ENCODE results near the gene ATP2C2.
"Not testable (repeated sequence)": the region's sequence is repeated elsewhere in the genome, so short reads cannot be mapped to it uniquely, and the experiment has no call there.

ATP2C2 gene

GRCh38 chr16:84425696-84426095, 57.4 kb downstream of the ATP2C2 start:
- FAIRE-seq = no peak

- FAIRE-seq = no peak
These were observed 58.5 kb downstream of the ATP2C2 start for GRCh38 chr16:84426804-84427203.

DNA sequence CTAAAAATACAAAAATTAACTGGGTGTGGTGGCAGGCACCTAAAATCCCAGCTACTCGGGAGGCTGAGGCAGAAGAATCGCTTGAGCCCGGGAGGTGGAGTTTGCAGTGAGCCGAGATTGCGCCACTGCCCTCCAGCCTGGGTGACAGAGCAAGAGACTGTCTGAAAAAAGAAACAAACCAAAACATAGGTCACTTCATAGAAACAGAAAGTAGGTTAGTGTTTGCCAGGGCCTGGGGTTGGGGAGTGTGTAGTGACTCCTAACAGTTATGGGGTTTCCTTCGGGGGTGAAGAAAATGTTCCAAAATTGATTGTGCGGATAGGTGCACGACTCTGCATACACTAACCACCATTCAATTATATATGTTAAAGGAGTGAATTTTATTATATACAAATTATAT, 59.2 kb downstream of the ATP2C2 start:
- no peak for FAIRE-seq

DNA sequence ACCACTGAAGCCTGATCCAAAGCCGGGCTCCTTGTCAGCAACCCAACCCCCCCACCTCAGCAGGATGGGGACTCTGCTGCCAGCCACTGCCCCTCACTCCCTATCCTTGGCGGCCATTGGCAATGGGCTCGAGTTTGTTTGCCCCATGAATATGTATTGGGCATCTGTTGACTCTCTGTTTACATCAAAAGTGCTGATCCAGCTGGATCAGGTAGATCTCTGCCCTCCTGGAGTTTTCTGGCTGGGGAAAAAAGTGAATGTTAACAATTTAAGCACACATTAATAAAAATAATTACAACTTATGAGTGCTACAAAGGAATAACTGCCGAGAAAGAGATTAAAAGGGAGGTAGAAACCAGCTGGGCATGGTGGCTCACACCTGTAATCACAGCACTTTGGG, 62.5 kb downstream of the ATP2C2 start:
- no peak for FAIRE-seq

DNA sequence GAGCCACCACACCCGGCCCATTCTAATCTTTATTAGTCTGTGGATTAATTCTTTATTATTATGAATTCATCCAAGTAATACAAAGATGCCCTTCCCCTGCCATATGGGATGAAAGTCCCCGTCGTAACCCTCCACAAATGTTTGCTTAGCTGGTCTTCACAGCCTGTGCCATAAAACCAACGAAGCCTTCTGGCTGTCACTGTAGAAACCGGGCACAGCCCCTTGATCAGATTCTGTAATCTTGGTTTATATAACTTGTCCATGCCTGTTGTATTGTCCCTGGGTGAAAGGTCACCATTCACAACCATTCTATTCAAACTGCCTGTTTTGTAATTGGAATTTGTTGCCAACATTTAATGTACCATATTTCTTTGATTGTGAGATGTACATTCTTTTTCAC, 66.5 kb downstream of the ATP2C2 start:
- FAIRE-seq = no peak

- no peak for FAIRE-seq
These were observed 67.9 kb downstream of the ATP2C2 start for GRCh38 chr16:84436196-84436595.

DNA sequence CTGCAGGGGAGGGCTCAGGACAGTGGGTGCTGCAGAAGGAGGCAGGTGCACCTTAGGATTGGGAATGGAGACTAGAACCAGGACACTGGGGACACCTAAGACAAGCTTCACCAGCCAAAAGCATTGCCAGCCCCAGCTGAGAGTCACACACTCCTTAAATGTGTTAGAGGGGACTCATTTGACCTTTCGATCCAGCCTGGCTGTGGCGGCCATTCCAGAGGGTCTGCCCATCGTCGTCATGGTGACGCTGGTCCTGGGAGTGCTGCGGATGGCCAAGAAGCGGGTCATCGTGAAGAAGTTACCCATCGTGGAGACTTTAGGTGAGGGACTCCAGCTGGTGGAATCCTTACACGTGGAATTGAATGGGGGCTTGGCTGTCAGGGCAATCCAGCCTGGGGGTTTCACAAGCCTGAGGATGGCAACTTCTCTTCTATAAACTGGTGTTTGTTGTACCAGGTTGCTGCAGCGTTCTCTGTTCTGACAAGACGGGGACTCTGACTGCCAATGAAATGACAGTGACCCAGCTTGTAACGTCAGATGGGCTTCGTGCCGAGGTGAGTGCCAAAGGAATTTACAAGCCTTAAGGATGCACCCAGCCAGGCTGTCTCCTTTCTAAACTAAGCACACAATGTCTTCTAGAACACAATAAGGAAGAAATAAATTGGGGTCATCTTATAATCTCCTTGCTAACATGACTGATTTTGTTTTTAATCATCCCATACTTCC, 70.8 kb downstream of the ATP2C2 start:
- no peak for FAIRE-seq

GRCh38 chr16:84442416-84443145, 74.2 kb downstream of the ATP2C2 start:
- no peak for FAIRE-seq

DNA sequence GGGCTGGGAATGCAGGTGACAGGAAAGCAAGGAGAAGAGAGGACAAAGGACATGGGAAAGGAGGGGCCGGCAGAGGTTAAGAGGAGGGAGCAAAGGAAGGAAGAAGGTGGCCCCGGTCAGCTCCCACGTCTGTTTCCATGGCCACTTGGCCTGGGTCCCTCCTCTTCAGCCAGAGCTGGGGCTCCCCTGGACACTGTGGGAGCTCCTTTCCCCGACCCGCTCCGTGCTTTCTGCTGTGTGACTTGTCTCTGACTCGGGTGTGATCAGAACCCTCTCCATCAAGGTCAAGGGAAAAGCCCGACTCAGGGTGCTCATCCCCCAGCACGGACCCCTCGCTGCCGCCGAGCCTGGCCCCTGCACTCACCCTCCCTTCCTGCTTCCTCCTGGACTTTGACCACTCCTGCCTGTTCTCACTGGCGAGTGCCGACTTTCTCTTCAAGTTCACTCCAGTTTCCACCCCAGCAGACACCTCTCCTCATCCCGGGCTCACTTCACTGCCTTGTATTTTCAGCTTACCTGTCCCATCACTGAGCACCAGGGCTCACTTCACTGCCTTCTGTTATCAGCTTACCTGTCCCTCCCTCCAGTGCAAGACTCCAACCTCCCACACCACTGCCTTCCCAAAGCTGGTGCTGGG, 74.9 kb downstream of the ATP2C2 start:
- no peak for FAIRE-seq

DNA sequence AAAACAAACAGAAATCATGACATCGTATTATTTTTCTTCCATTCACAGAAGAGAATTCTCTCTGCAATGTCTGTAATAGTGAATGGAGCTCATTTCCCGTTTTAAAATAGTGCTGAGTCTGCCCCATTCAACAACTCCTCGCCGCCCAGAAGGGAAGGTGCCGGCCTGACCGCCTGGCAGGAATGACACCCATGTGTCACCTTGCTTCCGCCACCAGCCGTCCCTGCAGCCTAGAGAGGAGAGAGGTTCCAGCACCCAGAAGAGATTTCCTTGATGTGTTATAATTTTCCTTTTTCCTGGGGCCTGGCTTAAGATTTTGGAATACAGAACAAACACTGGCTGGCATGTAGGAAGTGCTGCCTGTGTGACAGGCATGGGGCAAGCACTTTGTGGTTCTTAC, 76.1 kb downstream of the ATP2C2 start:
- FAIRE-seq = no peak

DNA sequence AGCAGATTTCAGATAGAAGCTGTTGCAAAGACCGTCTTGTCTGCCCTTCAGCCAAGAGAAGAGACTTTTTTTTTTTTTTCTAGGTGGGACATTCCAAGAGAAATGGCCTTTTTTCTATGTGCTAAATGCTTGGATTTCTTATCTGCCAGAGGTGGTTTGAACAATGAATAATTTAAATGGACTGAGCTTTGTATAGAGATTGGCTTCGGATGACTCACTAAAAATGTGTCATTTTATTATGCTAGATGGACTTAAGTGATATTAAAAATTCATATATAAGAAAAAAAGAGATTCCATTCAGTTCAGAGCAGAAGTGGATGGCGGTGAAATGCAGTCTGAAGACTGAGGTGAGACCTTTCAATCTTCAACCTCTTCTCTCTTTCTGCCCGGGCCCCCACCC, 77.7 kb downstream of the ATP2C2 start:
- no peak for FAIRE-seq

DNA sequence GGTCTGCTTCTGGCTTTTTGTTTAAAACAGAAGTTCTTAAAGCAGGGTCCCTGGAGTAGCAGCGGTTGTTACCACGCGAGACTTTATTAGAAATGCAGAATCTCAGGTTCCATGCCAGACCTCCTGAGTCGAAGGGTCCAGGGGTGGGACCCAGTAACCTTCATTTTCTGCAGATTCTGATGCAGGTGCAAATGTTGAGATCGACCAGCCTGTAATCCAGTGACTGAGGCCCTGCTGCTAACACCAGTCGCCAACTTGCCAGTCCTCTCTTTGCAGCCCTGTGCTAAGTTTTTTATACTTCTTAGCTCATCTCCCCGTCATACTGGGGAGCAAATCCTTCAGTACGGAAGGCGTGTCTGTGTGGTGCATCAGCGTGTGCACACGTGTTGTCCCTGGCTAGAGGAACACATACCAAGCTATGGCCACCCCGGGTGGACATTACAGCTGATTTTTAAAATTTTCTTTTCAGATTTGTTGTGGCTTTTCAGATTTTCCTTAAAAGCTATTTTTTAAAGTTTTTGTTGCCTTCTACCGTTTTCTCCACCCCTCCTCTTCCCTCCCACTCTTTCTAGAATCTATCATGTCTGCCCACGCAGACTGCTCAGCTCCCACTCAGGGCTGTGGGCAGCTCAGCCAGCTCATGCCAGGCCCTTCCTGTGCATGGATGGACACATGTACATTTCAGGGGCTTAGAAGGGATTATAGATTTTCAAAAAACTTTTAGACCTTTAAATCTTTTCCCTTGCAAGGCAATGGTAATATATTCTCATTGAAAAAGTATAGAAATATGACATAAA, 78.5 kb downstream of the ATP2C2 start:
- no peak for FAIRE-seq

GRCh38 chr16:84448444-84448843, 80.1 kb downstream of the ATP2C2 start:
- no peak for FAIRE-seq

- no peak for FAIRE-seq
These were observed 81.1 kb downstream of the ATP2C2 start for GRCh38 chr16:84449156-84450140.

- no peak for FAIRE-seq
These were observed 82.0 kb downstream of the ATP2C2 start for GRCh38 chr16:84450176-84450865.

- not testable (repeated sequence) for FAIRE-seq
These were observed 82.8 kb downstream of the ATP2C2 start for GRCh38 chr16:84451010-84451676.

- FAIRE-seq = no peak
These were observed 83.4 kb downstream of the ATP2C2 start for GRCh38 chr16:84451781-84452180.

- FAIRE-seq = no peak
These were observed 84.9 kb downstream of the ATP2C2 start for GRCh38 chr16:84453061-84453752.

- FAIRE-seq = no peak
These were observed 86.3 kb downstream of the ATP2C2 start for GRCh38 chr16:84454611-84455010.

- FAIRE-seq = no peak
These were observed 86.7 kb downstream of the ATP2C2 start for GRCh38 chr16:84455031-84455430.

Measured in TTC549 (cell line).